HK-2 (cell line): ENCODE data around the gene BEST3.

Experiments used
- DNase-seq: peaks from one replicate; pipeline ENCODE4 v3.0.0-alpha.2; 2018; ENCODE audit not compliant: unreplicated experiment

Gene BEST3

GRCh38 chr12:69698769-69699540 is at the start of gene BEST3:
BEST3 (minus strand) TSS chr12:69699303; CDS start chr12:69697798, 1,505 bp downstream.
- no peak for DNase-seq

GRCh38 chr12:69744109-69744508 is 45.0 kb upstream of the BEST3 start:
- DNase-seq, result no peak

- DNase-seq, result peak; percentile 56
Measured at GRCh38 chr12:69739287-69740191, 40.4 kb upstream of the BEST3 start.

GRCh38 chr12:69738351-69739286 is 39.5 kb upstream of the BEST3 start, which contains the start of gene RAB3IP:
RAB3IP (plus strand) TSS chr12:69738860; CDS start chr12:69755409, 16,549 bp downstream.
- peak; percentile 94 for DNase-seq

GRCh38 chr12:69733638-69734037 is 34.5 kb upstream of the BEST3 start:
- no peak for DNase-seq

- peak; percentile 1 for DNase-seq
Measured at GRCh38 chr12:69732088-69732487, 33.0 kb upstream of the BEST3 start.

GRCh38 chr12:69726922-69727321 is 27.8 kb upstream of the BEST3 start:
- DNase-seq, result no peak

- no peak for DNase-seq
Measured at GRCh38 chr12:69720750-69721149, 21.6 kb upstream of the BEST3 start.

GRCh38 chr12:69719336-69720316 is 20.5 kb upstream of the BEST3 start:
- DNase-seq, result no peak

GRCh38 chr12:69714542-69714941 is 15.4 kb upstream of the BEST3 start:
- DNase-seq, result no peak

- no peak for DNase-seq
Measured at GRCh38 chr12:69712826-69713225, 13.7 kb upstream of the BEST3 start.

GRCh38 chr12:69708649-69709048 is 9.5 kb upstream of the BEST3 start:
- no peak for DNase-seq

GRCh38 chr12:69704357-69704756 is 5.3 kb upstream of the BEST3 start:
- DNase-seq, result no peak

- no peak for DNase-seq
Measured at GRCh38 chr12:69703146-69703642, 4.1 kb upstream of the BEST3 start.

GRCh38 chr12:69701826-69702225 is 2.7 kb upstream of the BEST3 start:
- no peak for DNase-seq

- DNase-seq, result no peak
Measured at GRCh38 chr12:69698054-69698453, 1.0 kb downstream of the BEST3 start.

GRCh38 chr12:69694123-69694522 is 5.0 kb downstream of the BEST3 start:
- DNase-seq, result no peak

GRCh38 chr12:69689638-69690037 is 9.5 kb downstream of the BEST3 start:
- no peak for DNase-seq

- peak; percentile 86 for DNase-seq
Measured at GRCh38 chr12:69688471-69689427, 10.4 kb downstream of the BEST3 start.
